HG03060 (cell line): ENCODE results near the gene CLTA.
"Not testable (repeated sequence)": the region's sequence is repeated elsewhere in the genome, so short reads cannot be mapped to it uniquely, and the experiment has no call there.

Source experiments
- ATAC-seq: cut with Tn5 transposase; IDR thresholded peaks from one replicate; pipeline ENCODE4 v1.9.1; 2021; ENCODE audit warnings: low read depth, moderate number of reproducible peaks; ENCODE audit not compliant: unreplicated experiment

Gene CLTA

DNA sequence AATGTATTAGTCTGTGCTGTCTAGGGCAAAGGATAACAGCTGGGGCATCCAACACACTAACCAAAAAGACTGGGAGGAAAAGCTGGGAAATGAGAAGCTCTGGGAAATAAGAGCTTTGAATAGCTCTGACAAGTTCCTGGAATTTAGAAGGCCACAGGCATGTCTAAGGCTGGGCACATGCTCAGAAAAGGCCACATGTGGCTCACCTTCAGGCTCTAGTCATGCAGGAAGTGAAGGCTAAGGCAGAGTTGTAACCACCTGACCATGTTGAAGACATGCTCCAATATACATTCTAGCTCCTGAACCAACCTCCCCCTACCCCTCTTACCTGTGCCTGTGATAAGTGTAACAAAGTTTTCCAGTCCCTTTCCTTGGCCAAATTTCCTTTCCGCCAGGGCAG lies 31.7 kb downstream of the CLTA start:
- ATAC-seq = no peak

DNA sequence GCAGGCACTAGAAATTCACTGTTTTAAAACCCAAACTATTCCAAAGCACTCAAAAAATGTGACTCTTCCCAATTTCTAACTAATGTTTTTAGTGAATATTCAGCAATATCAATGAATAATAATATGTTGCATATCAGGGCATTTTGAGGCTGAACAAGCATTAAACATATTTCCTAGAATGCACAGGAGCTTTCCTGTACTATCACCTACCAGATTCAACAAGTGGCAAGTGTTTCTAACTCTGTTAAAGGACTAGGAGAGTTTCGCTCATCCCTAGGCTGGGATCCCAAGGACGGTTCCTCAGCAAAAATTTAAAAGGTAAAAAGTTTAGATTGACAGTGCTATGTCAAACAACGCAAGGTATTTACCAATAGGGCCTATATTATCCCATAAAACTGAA lies 46.5 kb downstream of the CLTA start:
- ATAC-seq = no peak

DNA sequence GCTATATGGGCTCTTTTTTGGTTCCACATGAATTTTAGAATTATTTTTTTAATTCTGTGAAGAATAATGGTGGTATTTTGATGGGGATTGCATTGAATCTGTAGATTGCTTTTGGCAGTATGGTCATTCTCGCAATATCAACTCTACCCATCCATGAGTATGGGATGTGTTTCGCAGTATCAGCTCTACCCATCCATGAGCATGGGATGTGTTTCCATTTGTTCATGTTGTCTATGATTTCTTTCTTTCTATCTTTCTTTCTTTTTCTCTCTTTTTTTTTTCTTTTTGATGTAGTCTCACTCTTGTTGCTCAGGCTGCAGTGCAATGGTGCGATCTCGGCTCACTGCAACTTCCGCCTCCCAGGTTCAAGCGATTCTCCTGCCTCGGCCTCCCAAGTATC lies 48.5 kb downstream of the CLTA start:
- not testable (repeated sequence) for ATAC-seq

DNA sequence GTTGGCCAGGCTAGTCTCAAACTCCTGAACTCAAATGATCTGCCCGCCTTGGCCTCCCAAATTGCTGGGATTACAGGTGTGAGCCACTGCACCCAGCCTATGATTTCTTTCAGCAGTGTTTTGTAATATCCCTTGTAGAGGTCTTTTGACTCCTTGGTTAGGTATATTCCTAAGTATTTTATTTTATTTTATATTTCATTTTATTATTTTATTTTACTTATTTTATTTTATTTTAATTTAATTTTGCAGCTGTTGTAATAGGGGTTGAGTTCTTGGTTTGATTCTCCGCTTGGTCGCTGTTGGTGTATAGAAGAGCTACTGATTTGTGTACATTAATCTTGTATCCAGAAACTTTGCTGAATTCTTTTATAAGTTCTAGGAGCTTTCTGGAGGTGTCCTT lies 49.0 kb downstream of the CLTA start:
- ATAC-seq = not testable (repeated sequence)

DNA sequence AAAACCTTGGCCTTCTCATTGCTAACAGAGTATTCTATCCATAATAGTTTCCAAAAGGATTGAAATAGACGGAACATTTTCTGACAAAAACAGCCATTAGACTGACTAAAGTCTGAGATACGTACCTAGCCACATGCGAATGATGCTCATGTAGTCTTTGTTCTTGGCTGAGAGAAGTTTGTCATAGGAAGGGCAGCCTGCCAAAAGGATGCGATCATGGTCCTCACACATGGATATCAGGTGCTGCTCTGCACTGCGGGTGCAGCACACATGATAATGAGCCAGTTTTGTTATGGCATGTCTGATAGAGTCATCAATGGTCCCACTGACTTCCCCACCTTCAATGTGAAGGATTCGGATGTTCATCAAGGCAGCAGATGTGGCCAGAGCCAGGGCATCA lies 55.2 kb downstream of the CLTA start:
- ATAC-seq = no peak

DNA sequence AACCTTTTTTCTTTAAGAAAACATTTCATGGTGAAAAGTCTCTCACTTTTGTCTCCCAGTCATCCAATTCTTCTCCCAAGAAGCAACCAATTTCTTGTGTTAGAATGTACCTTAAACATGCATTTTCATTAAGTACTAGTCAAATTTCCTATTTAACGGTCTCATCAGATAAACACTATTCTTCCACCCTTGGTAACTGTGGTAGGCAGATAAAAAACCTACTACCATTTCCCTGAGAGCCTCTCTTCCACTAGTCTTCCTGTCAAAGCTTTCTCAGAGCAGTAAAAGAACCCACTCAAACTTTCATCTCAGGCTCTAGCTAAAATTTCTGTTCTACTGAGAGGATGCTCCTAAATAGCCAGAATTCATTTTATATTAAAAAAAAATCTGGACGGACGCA lies 56.6 kb downstream of the CLTA start:
- ATAC-seq = no peak

DNA sequence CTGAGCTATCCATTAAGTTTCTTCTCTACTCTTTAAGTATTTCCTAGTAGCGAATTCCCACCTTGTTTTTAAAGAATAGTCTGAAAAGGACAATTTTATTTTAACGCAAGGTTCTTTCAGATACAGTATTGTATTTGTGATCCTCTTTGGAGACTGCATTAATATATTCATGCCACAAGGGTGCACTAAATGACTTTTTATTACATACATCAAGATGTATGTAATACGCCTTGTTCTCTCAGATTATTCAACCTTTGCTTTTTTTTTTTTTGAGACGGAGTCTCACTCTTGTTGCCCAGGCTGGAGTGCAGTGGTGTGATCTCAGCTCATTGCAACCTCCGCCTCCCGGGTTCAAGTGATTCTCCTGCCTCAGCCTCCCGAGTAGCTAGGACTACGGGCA lies 57.3 kb downstream of the CLTA start:
- not testable (repeated sequence) for ATAC-seq

DNA sequence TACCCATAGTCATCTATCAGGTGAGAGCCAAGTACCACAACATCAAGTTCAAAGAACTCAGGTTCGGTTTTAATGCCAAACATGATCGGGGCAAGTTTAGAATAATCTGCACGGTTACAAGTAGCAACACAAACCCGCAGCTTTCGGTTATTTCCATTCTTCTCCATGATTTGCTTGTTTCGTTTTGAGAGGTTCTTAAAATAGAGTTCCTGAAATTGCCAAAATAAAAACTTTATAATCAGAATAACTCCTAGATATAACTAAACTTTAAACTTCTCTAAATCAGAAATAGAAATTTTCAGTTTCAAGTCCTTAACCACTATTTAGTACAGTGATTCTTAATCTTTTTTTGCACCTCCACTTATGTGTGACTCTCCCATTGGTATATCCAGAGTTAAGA lies 58.5 kb downstream of the CLTA start:
- no peak for ATAC-seq

DNA sequence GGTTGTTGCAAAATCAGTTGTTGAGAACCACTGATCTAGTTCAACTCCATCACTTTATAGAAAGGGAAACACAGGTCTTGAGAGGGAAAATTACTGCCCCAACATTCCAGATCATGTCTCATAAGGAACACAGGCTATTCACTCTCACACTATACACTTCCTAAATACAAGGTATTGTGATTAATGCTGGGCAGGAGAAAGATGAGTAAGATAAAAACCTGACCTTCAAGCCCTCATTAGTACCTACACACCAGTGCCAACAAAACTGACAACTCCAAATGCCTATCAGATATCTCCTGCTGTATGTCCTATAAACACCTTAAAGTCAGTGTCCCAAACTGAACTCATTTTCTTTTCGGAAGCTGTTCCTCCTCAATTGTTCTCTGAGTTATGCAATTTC lies 59.4 kb downstream of the CLTA start:
- ATAC-seq = no peak

DNA sequence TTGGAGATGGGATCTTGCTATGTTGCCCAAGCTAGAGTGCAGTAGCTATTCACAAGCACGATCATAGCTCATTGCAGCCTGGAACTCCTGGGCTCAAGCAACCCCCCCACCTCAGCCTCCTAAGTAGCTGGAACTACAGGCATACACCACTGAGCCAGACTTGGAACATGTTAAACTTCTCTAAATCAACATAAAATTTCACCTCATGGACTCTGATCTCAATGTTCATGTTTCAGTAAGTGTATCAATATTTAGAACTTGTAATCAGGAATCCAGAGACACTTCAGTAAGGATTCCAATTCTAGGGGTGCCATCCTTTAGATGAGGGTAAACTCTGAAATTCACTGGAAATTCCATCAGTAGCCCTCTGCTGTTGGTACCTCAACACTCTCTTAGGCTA lies 60.7 kb downstream of the CLTA start:
- ATAC-seq = no peak

DNA sequence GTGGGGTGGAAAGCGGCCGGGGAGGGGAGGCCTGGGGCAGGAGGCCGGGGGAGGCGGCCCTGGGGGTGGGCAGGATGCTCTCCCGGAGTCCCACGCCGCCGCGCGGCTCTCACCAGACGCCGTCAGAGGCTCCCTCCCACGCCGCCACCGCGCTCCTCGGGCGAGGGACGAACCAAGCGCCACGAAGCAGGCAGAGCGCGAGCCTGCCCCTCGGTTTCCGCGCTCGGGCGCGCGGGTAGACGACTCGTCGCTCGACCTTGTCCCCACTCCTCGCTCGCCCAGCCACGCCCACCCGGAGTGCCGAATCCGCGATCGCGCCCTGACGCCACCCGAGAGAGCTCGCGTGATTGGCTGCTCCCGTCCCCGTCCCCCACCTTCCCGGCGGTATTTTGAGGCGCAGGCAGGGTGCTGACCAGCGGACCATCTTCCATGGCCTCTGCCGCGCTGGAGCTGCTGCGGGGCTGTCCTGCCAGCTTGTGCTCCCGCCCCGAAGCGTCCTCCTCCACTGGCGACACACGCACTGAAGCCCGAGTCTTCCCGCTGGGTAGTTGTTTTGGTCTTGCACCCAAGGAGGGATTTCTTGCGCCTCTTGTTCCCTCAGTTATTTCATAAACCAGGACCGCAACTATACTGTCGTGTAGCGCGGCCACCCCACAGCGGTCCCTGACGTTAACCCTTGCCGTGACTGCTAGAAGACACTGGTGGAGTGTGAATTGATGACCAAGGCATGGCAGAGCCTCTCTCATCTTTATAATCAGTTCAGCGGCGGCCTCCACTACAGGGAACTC lies 67.7 kb downstream of the CLTA start, which contains the start of gene GNE:
TSS of gene GNE (minus strand) at position 241 of the 788 bp plus-strand sequence. CDS start 9,093 bp downstream, outside the sequence.
- peak; percentile 66 for ATAC-seq

DNA sequence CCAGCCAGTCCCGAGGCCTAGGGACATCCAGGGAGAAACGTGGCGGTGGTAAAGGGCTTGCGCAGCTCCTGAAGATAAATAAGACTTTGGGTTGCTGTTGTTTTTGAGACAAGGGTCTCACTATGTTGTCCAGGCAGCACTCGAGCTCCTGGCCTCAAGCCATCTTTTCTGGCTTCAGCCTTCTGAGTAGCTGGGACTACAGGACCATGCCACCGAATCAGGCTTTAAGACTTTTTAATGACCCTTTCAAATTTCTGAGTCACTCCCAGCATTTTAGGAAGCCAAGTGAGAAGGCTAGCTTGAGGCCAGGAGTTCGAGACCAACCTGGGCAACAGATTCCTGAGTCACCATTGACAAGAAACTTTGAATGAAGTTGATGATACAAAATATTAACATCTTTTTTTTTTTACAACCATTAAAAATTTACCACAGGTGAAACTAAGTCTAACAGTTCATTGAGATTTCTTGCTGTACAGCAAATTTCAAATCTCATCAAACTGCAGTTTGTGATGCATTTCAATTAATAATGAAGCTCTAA lies 68.3 kb downstream of the CLTA start:
- ATAC-seq = no peak
